ENCODE results near the gene SORCS2.

Gene SORCS2

DNA sequence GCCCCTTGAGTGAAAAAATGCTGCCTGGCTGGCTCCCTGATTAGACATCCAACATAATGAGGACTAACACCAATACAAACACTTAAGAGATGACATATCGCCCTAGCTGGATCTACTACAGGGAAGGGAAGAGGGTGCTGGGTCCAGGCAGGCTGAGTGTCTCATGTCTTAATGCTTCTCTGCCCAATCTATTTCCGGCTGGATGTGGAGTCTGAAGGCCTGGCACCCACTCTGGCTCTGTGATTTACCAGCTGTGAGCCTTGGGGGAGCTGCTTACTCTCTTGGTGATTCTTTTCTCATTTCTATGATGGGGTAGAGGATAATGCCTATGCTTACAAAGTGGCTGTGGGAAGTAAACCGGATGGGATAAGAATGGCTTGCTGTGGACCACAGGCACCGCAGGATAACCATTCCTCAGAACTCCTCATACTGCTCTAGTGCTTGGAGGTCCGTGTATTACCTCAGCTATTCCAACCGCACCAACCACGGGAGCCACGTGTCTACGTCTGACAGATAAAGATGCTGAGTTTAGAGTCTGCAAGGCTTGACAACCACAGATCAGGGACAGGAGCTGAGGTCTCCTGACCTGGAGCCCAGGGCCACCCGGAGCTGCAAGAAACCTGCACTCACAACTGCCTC lies 585.7 kb downstream of the SORCS2 start:
- no peak for DNase-seq

DNA sequence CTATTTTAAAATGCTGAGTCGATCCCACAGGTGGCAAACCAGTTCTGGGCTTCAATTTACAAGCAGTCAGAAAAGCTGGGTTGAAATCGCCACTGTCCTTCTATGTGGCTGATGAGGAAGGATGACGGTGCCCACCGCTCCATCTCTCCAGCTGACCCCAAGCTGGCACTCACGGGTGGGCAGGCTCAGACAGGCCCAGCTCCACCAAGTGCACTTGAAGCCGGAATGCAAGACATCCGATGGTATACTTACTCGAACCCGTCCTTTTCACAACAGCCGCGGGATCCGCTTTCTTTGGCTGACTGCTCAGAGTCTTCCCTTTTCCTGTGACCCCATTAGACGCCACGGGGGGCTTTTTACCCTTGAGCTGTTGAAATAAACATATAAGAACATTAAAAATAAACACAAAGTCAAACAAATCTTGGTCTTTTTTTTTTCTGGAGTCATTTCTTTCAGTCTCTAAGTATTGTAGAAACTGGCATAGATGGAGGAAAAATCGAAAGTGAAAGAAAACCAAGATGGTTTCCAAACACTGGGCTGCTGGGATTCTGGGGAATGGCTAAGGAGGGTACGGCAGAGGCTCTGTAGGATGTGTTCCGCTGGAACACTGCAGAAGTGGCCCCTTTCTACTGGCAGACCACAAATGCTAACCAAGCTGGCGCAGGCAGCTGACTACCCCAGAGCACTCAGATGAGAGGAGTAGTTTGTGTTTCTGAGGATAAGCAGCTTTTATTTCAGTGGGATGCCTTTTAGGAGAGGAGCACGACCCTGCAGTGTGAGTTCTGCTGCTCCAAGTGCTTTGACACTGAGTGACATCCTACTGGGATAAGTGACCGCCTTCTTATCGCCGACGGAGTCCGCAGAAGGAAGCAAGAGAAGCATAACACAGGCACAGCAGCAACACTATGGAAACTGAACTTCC lies 586.4 kb downstream of the SORCS2 start:
- DNase-seq: no peak

DNA sequence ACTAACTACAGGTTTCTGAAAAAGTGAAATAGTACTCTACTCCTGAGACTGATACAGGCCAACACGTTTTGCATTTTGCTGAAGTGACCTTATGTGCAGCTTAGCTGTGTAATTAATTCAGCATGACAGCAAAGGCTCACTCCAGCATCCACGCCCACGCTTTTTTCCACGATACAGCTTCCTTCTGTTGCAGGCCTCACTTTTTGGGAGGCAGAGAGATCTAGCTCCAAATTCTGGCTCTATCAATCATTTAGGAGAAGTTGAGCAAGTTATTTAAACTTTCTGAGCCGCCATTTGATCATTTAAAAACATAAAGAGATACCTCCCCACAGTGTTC lies 587.1 kb downstream of the SORCS2 start:
- DNase-seq: no peak

DNA sequence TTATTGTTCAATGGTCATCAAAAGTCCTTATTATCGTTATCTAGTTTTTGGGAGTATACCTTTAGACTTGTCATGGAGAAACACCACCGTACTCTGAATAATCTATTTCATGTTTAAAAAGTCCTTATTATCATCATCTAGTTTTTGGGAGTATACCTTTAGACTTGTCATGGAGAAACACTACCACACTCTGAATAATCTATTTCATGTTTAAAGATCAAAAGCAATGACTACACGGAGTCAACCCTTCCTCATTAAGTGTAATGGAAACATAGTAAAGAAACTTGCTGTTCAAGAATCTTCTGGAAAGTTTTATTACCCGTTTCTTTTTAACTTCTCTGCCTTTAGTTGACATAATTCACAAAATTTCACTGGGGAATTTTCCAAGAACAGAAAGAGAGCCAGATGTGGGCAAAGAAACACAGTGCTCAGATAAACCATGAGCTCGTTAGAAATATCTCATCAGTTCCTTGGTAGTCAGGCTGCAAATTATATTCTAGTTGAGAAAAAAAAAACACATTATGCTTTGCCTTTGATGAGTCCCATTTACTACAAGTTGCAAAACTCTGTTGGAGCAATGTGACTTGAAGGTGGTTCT lies 588.5 kb downstream of the SORCS2 start:
- DNase-seq: no peak

DNA sequence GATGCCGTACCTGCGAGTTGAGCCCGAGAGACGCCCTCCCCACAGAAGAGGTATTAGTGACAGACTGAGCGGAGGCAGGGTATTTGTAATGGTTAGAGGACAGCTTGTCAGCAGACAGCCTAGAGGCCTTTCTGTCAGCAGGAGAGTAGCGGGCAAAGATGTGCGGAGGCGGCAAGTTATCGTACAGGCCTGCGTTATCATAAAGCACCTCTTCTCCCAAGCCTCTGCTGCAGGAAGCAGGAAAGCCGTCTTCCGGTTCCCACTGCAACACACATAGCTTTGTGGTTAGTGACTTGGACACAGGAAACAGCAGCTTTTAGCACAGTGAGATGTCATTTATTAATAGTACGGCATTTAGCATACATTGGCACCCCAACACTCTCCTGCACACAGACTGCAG lies 589.0 kb downstream of the SORCS2 start:
- DNase-seq: no peak

DNA sequence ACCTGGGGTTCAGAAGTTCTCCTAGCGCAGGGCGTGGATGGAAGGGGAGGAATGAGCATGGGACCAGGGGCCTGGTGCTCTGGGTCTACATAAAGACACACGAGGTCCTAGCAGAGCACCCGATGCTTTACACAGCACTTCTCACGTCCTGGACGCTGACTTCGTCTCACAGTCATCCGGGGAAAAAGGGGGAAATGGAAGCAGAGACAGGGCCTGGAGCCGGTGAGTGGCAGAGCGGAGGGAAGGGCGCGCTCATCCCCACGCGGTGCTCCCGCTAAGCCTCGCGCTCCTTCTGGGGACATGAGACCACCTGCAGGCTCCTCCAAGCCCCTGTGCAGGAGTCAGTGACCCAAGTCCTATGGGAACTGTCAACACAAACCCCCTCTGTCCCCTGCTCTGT lies 589.7 kb downstream of the SORCS2 start:
- no peak for DNase-seq

DNA sequence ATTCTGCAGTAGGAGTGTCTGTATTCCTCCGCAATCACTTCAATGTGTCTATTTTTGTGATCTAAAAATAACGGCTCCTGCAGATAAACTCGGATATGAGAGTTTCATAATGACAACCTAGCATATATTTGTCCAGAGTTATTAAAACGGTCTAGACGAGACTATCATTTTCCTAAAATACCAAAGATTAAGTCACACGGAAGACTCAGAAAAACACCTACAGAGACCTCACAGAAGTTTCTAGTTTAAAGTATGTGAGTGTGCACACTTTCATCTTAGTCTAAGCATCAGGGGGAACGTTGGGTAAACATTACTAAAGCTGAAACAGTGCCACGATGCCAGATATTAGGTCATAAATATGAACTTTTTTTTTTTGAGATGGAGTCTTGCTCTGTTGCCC lies 590.4 kb downstream of the SORCS2 start:
- DNase-seq: no peak

DNA sequence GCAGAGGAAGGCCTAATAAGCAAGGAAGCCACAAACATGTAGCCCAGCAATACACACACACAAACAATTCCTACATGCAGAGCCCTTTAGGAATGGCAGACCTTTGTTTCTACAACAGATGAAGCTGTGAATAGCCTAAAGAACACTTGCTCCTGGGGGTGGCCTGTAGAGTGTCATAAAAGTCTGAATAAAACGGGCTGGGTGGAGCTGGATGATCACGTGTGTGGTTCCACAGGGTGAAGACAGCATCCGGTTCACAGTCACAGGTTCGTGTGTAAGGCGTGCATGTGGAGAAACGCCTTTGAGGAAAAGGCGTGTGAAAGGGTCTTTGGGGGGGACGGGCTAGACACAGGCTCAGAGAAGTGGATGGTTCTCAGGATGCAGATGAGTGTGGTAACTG lies 591.2 kb downstream of the SORCS2 start:
- no peak for DNase-seq

DNA sequence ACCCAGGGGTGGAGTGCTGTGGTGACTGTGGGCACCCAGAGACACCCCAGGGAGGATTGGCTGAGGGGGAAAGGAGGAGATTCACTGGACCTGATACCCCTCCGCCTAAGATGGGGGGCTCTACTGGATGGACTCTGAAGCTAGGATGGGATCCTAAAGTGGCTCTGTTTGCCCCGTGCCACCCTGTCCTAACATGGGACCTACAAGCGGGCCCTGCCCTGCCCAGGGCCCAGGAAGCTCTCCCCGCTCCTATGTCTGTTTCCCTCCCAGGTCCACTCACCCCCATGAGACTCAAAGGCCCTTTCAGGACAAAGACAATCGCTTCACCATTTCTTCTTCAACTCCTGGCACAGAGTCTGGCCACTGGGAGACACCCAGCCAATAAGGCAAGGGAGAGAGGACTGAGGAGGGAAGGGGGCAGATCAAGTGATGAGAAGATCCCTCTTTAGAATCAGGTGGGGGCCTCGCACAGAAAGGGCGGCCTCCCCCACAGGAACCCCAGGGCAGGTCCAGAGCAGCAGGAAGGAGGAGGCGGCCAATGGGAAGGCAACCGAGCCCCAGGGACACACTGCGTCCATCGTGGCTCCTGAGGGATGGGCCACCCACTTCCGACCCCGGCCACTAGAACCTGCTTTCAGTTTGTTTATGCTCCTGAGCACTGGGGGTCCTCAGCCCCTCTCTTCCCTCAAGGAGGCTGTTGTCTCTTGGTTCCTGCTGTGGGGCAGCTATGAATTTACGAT lies 592.0 kb downstream of the SORCS2 start:
- DNase-seq: no peak

DNA sequence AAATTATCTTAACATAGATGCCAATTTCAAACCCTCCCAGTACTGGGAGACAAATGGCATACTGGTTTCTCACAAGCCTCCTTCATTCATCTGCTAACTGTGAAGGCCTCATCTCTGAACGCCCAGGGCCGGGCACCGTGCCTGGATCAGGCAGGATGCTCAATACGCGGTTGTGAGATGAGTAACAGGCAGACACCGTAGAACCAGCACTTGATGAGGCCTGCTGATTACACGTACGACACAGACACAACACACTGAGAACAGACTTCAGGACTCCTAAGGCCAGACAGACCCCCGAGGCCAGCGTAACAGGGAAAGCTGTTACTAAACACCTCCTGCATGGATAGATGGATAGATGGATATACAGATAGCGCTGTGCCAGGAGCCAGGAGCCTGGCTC lies 592.7 kb downstream of the SORCS2 start:
- no peak for DNase-seq

DNA sequence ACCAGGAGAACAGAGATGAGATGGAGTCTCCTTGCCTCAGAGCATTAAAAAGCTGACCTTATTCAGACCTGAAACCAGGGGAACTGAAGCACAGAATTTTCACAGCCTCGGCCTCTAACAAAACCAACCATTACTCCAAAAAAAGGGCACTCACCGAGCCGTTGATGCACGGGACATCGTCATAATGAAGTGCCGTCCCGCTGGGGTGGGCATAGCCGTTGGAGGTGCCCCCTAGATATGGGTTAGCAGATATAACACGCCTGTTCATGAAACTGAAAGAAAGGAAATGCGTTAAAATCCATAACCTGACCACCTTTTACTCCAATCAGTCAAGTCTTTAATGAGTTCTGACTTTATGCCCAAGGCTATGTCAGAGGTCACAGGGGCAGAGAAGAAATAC lies 593.7 kb downstream of the SORCS2 start:
- no peak for DNase-seq

DNA sequence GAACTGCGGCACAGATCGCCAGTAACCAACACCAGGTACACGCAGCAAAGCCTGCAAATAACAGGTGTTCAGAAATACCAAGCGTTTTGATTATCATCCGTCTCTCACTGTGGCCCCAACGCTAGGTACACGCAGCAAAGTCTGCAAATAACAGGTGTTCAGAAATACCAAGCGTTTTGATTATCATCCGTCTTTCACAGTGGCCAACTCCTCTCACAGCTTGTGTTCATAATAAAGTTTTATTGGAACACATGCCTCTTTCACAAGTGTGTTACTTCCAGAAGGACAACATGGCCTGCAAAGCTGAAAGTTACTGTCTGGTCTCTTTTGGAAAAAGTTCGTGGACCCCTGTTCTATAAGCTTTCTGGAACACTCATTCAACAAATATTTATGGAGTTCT lies 594.2 kb downstream of the SORCS2 start:
- DNase-seq: no peak

DNA sequence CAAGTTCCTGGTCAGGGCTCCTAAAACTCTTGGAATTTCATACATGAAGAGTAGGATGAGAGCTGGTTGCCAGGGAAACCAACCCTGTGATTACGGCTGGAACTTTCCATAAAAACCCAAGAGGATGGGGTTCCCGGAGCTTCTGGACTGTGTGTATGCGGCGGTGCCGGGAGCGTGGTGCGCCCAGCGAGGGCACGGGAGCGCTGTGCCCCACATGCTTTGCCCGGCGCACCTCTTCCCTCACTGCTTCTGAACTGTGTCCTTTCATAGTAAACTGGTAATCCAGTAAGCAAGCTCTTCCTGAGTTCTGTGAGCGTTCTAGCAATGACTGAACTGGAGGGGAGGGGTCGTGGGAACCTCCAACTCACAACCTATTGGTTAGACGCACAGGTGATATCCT lies 594.7 kb downstream of the SORCS2 start:
- DNase-seq: no peak

DNA sequence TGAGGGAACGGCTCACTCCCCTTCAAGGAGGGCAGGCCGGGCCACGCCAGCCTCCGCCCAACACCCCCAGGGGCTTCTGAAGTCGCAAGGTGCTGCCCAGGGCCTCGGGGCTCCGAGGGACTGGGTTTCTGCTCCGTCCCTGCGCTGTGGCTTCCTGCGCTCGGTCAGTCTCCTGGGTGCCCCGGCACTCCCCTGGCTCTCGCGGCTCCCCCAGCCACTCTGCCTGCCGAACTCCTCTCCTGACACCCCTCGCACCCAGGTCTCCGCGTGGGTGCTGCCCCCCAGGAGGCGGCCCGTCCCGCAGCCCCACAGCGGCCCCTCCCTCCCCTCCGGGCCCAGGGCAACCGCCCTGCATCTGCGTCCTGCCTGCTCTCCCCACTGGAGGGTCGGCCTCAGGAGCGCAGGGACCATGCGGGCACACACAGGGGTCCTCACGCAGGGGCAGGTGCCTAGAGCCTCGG lies 595.4 kb downstream of the SORCS2 start:
- DNase-seq: no peak

DNA sequence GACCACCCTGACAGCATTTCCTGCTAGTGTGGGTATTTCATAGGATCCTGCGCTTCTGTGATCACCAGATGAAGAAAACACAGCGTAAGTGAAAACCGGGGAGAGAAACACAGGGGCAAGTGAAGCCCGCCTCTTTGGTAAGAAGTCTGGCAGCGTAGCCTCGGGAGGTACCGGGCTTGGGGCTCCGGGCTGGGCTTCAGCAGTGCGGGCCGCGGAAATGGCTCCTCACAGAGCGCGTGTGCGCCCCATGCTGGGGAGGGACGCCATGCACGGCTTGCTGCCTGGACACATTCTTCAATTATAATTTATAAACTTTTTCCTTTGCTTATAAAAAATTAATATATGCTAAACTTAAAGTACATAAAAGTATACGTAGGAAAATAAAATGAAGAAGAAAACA lies 595.9 kb downstream of the SORCS2 start:
- no peak for DNase-seq

DNA sequence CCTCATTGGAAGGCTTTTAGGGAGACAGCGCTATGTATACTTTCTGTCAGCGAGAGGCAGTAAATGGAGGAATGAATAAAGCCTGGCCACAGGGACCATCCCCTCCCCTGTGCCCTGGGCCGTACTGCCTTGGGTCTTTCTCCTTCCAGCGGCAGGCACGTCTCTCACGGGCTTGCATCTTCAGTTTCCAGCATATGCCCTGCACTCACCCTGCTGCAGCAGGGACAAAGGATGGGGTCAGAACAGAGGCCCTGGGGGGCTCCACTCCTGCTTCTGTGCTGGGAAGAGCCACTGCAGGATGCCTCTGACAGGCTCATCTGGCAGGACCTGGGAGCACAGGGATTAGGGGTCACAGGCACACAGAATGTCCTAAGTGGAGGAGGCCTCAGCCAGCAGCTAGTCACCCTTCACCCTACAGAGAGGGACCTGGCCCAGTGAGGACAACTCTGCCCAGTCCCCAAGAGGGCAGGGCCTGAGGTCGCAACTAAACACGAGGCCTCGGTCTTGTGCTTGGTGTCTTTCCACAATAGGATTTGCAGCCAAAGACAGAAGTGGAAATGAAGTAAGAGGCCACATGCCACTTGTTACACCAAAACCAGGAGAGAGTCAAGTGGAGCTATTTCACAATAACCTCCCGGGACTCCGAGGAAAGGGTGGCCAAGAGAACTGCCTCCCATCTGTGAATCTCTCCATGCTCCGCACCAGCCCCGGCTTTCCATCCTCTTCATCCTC lies 596.5 kb downstream of the SORCS2 start:
- DNase-seq: no peak

DNA sequence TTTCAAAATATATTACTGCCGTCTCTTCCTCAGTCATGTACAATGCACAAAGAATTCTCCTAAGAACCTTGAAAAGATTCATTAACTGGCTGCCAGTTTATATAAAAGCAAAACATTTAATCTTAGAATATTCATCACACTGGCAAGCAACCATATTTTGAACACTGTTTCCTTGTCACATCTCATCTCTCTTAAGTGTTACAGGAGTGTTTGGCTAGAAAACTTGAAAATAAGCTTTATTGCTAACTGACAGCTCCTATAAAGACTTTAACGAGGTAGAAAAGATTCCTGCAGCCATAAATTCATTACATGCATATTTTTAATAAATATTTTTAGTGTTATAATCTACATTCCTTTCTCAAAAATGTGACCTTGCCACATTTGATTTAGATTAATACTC lies 597.7 kb downstream of the SORCS2 start:
- DNase-seq: no peak

DNA sequence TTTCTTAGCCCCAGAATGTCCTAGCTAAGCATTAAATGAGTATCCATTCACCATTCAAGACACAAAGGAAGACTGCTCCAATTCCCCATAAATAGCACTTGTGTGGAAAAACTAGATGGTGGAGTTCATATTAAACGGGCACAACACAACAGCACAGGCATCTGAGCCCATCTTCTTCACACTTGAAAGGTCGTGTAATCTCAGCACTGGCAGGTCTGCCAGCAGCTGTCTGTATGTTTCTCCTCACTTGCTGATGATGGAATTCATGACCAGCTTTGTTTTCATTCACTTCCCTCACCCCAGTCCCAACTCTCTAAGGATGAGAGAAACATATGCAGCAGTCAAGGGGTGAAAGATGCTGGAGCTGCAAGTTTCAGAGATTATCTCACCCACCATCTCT lies 598.7 kb downstream of the SORCS2 start:
- DNase-seq: no peak
